GM18870 (cell line): ENCODE measurements around the gene FPR3.
"Not testable (repeated sequence)": the region's sequence is repeated elsewhere in the genome, so short reads cannot be mapped to it uniquely, and the experiment has no call there.

ENCODE experiments used
- ATAC-seq: cut with Tn5 transposase; IDR thresholded peaks from one replicate; pipeline ENCODE4 v1.9.1; 2021; ENCODE audit warnings: moderate library complexity; ENCODE audit not compliant: unreplicated experiment

The FPR3 gene

GRCh38 chr19:51794885-51795490 is at the start of gene FPR3:
Gene FPR3, plus strand, starts transcription at chr19:51795157. Its CDS starts 28,592 bp downstream, at chr19:51823749.
- no peak for ATAC-seq

GRCh38 chr19:51746731-51747130 is 48.2 kb upstream of the FPR3 start:
- no peak for ATAC-seq

- no peak for ATAC-seq
Observed at GRCh38 chr19:51749979-51750378, 45.0 kb upstream of the FPR3 start.

GRCh38 chr19:51750400-51751094 is 44.4 kb upstream of the FPR3 start:
- ATAC-seq, result no peak

GRCh38 chr19:51751655-51752054 is 43.3 kb upstream of the FPR3 start, which contains the start of gene FPR1:
Gene FPR1, minus strand, starts transcription at chr19:51751878. Its CDS starts 4,884 bp downstream, at chr19:51746994.
- ATAC-seq, result no peak

- ATAC-seq, result no peak
Observed at GRCh38 chr19:51754109-51754508, 40.8 kb upstream of the FPR3 start.

- no peak for ATAC-seq
Observed at GRCh38 chr19:51754770-51755169, 40.2 kb upstream of the FPR3 start.

- no peak for ATAC-seq
Observed at GRCh38 chr19:51755571-51755970, 39.4 kb upstream of the FPR3 start.

- no peak for ATAC-seq
Observed at GRCh38 chr19:51760697-51761356, 34.1 kb upstream of the FPR3 start, which contains the start of gene FPR2. Gene FPR2, plus strand, starts transcription at chr19:51761180. Its CDS starts 7,479 bp downstream, at chr19:51768659.

GRCh38 chr19:51761696-51762095 is 33.3 kb upstream of the FPR3 start:
- ATAC-seq, result no peak

- no peak for ATAC-seq
Observed at GRCh38 chr19:51765086-51765485, 29.9 kb upstream of the FPR3 start.

GRCh38 chr19:51766461-51766860 is 28.5 kb upstream of the FPR3 start:
- ATAC-seq, result no peak

- no peak for ATAC-seq
Observed at GRCh38 chr19:51771376-51772130, 23.4 kb upstream of the FPR3 start.

GRCh38 chr19:51772977-51773376 is 22.0 kb upstream of the FPR3 start:
- no peak for ATAC-seq

- ATAC-seq, result not testable (repeated sequence)
Observed at GRCh38 chr19:51776561-51776960, 18.4 kb upstream of the FPR3 start.

GRCh38 chr19:51777570-51778462 is 17.1 kb upstream of the FPR3 start:
- ATAC-seq, result no peak

- no peak for ATAC-seq
Observed at GRCh38 chr19:51779181-51779580, 15.8 kb upstream of the FPR3 start.

- ATAC-seq, result no peak
Observed at GRCh38 chr19:51779703-51780102, 15.3 kb upstream of the FPR3 start.

GRCh38 chr19:51780270-51780669 is 14.7 kb upstream of the FPR3 start:
- ATAC-seq, result no peak

GRCh38 chr19:51781999-51782398 is 13.0 kb upstream of the FPR3 start:
- ATAC-seq, result no peak
